Fibroblast of lung (primary cell): ENCODE results near the gene PXDN. TPM values are rescaled to one million over a fixed set of nuclear protein-coding genes. Genes with fewer than 3 reads are reported as not detected.

Source experiments
- DNase-seq, 2 donors: peaks; one replicate each; pipeline versions ENCODE4 v3.0.0 to v3.0.0-alpha.2; 2010; ENCODE audit warnings: low read depth in 2 of 2
- H2AFZ ChIP-seq: 2 replicates; pipeline ENCODE4 v1.5.1; 2012; ENCODE audit warnings: low read length, control low read depth, inconsistent platforms
- H3K27ac ChIP-seq: 2 replicates; pipeline ENCODE4 v1.5.1; 2011; ENCODE audit warnings: low read length, control low read depth; ENCODE audit not compliant: insufficient read depth
- H3K27me3 ChIP-seq: 2 replicates; pipeline ENCODE4 v1.5.1; 2011; ENCODE audit warnings: mild to moderate bottlenecking, low read length; ENCODE audit not compliant: control insufficient read depth, insufficient read depth
- H3K36me3 ChIP-seq: 2 replicates; pipeline ENCODE4 v1.5.1; 2011; ENCODE audit warnings: low read length; ENCODE audit not compliant: control insufficient read depth, insufficient read depth
- H3K4me1 ChIP-seq: 2 replicates; pipeline ENCODE4 v1.5.1; 2011; ENCODE audit warnings: low read length; ENCODE audit not compliant: control insufficient read depth, insufficient read depth; ENCODE audit errors: extremely low read depth
- H3K4me2 ChIP-seq: 2 replicates; pipeline ENCODE4 v1.5.1; 2011; ENCODE audit warnings: low read length, control low read depth; ENCODE audit not compliant: insufficient read depth; ENCODE audit errors: extremely low read depth
- H3K4me3 ChIP-seq, 4 experiments: fragments of 200-600 bp in 1 of 4; sonication (generic) in 1 of 4; replicated peaks in 1 of 4; 2 replicates each; pipeline ENCODE4 v1.5.1; 2011 to 2016; ENCODE audit warnings: low read length in 4 of 4, low read depth in 3 of 4, mild to moderate bottlenecking in 3 of 4, control low read depth in 2 of 4, inconsistent platforms in 1 of 4, mixed read lengths in 1 of 4; ENCODE audit not compliant: insufficient read depth in 1 of 4; ENCODE audit errors: control extremely low read depth in 1 of 4
- H3K79me2 ChIP-seq: 2 replicates; pipeline ENCODE4 v1.5.1; 2012; ENCODE audit warnings: mild to moderate bottlenecking, low read length, inconsistent platforms; ENCODE audit not compliant: control insufficient read depth, insufficient read depth
- H3K9ac ChIP-seq: 2 replicates; pipeline ENCODE4 v1.5.1; 2011; ENCODE audit warnings: mild to moderate bottlenecking, low read length, control low read depth; ENCODE audit not compliant: insufficient read depth
- H3K9me3 ChIP-seq: 2 replicates; pipeline ENCODE4 v1.5.1; 2012; ENCODE audit warnings: low read depth, low read length; ENCODE audit not compliant: control insufficient read depth, insufficient read depth
- H4K20me1 ChIP-seq: 2 replicates; pipeline ENCODE4 v1.5.1; 2011; ENCODE audit warnings: low read length; ENCODE audit not compliant: control insufficient read depth, insufficient read depth; ENCODE audit errors: extremely low read depth
- EZH2 ChIP-seq: IDR thresholded peaks from 2 replicates; pipeline ENCODE4 v1.5.1; 2012; ENCODE audit warnings: low read length, control low read depth, mild to moderate bottlenecking; ENCODE audit errors: missing control alignments
- polyA plus RNA-seq, 2 donors: library from polyadenylated mRNA; depleted of rRNA in 1 of 2; stranded (reverse) in 1 of 2; unstranded in 1 of 2; fragments of >200 nt; gene quantifications; 2 replicates each; pipeline ENCODE4 v1.2.1, GENCODE V29; 2011 to 2012; ENCODE audit warnings: missing spikeins in 1 of 2
- total RNA-seq: library from RNA; depleted of rRNA; stranded (reverse); fragments of >200 nt; gene quantifications from 2 replicates; pipeline ENCODE4 v1.2.1, GENCODE V29; 2014
- TF ChIP-seq, protein P1 (sequence below), 2 donors: IDR thresholded peaks in 1 of 2; conservative IDR thresholded peaks in 1 of 2; 1 replicate in 1 of 2; 2 replicates in 1 of 2; pipeline ENCODE4 v1.5.1; 2011 to 2012; ENCODE audit warnings: low read length in 2 of 2, control low read depth in 1 of 2, inconsistent platforms in 1 of 2, low read depth in 1 of 2, mild to moderate bottlenecking in 1 of 2

The PXDN gene
- total and polyA plus RNA-seq, 2 donors (not counting 1 experiment from before 2014, with no cell fraction given) = 153 to 298 TPM

DNA sequence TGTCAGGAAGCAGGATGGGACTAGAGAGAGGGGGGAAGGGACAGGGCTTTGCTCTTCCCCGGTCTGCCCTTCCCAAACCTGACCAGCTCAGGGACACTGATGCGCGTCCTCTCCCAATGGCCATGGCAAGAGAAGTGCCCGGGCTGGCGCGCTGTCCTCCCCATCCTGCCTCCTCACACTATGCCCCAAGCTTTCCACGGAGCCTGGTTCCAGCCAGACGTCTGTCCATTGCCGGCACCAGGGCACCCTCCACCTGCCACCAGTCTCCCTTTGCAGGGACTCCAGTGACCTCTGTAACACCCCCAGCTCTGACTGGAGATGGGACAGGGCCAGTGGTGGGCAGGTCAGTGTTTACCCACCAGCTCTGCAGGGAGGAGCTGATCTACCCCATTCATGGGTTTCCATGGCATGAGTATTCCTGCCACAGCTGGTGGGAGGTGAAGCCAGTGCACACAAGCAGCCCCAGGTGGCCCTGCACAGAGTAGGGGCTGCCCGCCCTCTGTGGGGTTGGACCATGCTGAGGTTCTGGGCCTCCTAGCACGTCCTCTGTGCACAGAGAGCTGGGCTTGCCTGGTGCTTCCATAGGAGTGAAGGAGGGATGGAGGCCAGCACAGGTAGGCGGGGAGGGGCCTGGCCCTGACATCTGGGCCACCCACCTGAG is 109.5 kb downstream of the PXDN start:
- DNase-seq = no peak
- H3K36me3 ChIP-seq = peaks cover 14% of the 10 kb centered on the region
- H3K9me3 ChIP-seq = no peaks in the 10 kb centered on the region

GRCh38 chr2:1633936-1634587 is 110.3 kb downstream of the PXDN start:
- Histone ChIP-seq H4K20me1 (no peaks in the 10 kb centered on the region), H3K27me3 (no peaks in the 10 kb centered on the region), H3K36me3 (peaks cover 14% of the 10 kb centered on the region), H3K4me2 (no peak overlapping the region), H3K9ac (no peak overlapping the region), H3K27ac (no peak overlapping the region), H3K4me1 (peaks cover under 1% of the 10 kb centered on the region), H2AFZ (no peak overlapping the region), H3K4me3 (no peak overlapping the region), H3K9me3 (no peaks in the 10 kb centered on the region), H3K79me2 (no peaks in the 10 kb centered on the region)
- DNase-seq = no peak
- TF ChIP-seq EZH2 = no peak

More for the DNA sequence above, 109.5 kb downstream of the PXDN start:
- Histone ChIP-seq H3K27ac (no peak overlapping the region), H3K4me3 (no peak overlapping the region), H3K4me2 (no peak overlapping the region), H3K27me3 (no peaks in the 10 kb centered on the region), H2AFZ (no peak overlapping the region), H3K79me2 (no peaks in the 10 kb centered on the region), H4K20me1 (no peaks in the 10 kb centered on the region), H3K9ac (no peak overlapping the region), H3K4me1 (no peaks in the 10 kb centered on the region)
- TF ChIP-seq EZH2 = no peak
- TF ChIP-seq, protein P1, sequence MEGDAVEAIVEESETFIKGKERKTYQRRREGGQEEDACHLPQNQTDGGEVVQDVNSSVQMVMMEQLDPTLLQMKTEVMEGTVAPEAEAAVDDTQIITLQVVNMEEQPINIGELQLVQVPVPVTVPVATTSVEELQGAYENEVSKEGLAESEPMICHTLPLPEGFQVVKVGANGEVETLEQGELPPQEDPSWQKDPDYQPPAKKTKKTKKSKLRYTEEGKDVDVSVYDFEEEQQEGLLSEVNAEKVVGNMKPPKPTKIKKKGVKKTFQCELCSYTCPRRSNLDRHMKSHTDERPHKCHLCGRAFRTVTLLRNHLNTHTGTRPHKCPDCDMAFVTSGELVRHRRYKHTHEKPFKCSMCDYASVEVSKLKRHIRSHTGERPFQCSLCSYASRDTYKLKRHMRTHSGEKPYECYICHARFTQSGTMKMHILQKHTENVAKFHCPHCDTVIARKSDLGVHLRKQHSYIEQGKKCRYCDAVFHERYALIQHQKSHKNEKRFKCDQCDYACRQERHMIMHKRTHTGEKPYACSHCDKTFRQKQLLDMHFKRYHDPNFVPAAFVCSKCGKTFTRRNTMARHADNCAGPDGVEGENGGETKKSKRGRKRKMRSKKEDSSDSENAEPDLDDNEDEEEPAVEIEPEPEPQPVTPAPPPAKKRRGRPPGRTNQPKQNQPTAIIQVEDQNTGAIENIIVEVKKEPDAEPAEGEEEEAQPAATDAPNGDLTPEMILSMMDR (conservative IDR thresholded peaks at IDR 0.05 in 1 of 2, IDR thresholded peaks at IDR 0.05 in 1 of 2; ENCODE audit: low read depth in 1 of 2, low read length in 2 of 2) = no peak

- Histone ChIP-seq H3K27ac (no peak overlapping the region), H3K9ac (no peak overlapping the region), H3K4me3 (no peak overlapping the region), H3K27me3 (no peaks in the 10 kb centered on the region), H3K4me1 (peaks cover 2% of the 10 kb centered on the region), H4K20me1 (no peaks in the 10 kb centered on the region), H2AFZ (no peak overlapping the region), H3K4me2 (no peak overlapping the region), H3K36me3 (peaks cover 10% of the 10 kb centered on the region), H3K79me2 (no peaks in the 10 kb centered on the region), H3K9me3 (no peaks in the 10 kb centered on the region)
- DNase-seq = no peak
- TF ChIP-seq EZH2 = no peak
- TF ChIP-seq, protein P1 (conservative IDR thresholded peaks at IDR 0.05 in 1 of 2, IDR thresholded peaks at IDR 0.05 in 1 of 2; ENCODE audit: low read depth in 1 of 2, low read length in 2 of 2) = no peak
Measured at GRCh38 chr2:1633092-1633671, 111.1 kb downstream of the PXDN start.
